Measurements from ENCODE around the gene POLR2E. TPM values are rescaled to one million over a fixed set of nuclear protein-coding genes. Genes with fewer than 3 reads are reported as not detected.

The POLR2E gene
- polyA plus RNA-seq, 1 of the 3 experiments (the other 2 are of a cell fraction): 283 TPM

- TF ChIP-seq CTCF (IDR thresholded peaks at IDR 0.05): no peak
- no peak for TF ChIP-seq EP300 (IDR thresholded peaks at IDR 0.05; ENCODE audit: borderline replicate concordance in 1 of 2, low read depth in 1 of 2, low read length in 1 of 2)
- TF ChIP-seq SIN3A (IDR thresholded peaks at IDR 0.05; ENCODE audit: borderline replicate concordance, low read depth, low read length): peak; percentile 76; the same call in 1 of the 2 replicates
Measured at GRCh38 chr19:1094978-1095701, at the start of gene POLR2E (continued).

DNA sequence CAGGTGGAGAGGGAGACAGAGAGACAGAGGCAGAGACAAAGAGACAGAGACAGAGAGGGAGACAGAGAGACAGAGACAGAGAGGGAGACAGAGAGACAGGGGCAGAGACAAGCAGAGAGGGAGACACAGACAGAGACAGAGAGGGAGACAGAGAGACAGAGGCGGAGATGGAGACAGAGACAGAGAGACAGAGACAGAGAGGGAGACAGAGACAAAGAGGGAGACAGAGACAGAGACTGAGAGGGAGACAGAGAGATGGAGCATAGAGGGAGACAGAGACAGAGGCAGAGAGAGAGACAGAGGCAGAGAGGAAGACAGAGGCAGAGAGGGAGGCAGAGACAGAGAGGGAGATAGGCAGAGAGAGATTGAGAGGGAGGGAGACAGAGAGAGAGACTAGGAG is 49.6 kb upstream of the POLR2E start:
- no peak overlapping the region for H3K4me2 ChIP-seq
- H2AFZ ChIP-seq (ENCODE audit: low read depth): no peak overlapping the region
- TF ChIP-seq JUND (IDR thresholded peaks at IDR 0.05) (no peak), TAF1 (IDR thresholded peaks at IDR 0.05; ENCODE audit: borderline replicate concordance, low read depth, low read length) (no peak), PBX3 (IDR thresholded peaks at IDR 0.05) (no peak), USF1 (IDR thresholded peaks at IDR 0.05; ENCODE audit: borderline replicate concordance, low read depth) (no peak)
- TF ChIP-seq, protein P1, sequence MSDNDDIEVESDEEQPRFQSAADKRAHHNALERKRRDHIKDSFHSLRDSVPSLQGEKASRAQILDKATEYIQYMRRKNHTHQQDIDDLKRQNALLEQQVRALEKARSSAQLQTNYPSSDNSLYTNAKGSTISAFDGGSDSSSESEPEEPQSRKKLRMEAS (IDR thresholded peaks at IDR 0.05; ENCODE audit: low read depth): no peak
- H4K20me1 ChIP-seq (ENCODE audit: insufficient read depth): no peaks in the 10 kb centered on the region
- ChIA-PET POLR2A (no interaction called here), CTCF (no interaction called here)
- no peaks in the 10 kb centered on the region for H3K27me3 ChIP-seq (ENCODE audit: insufficient read depth)
- no peak for DNase-seq
- no peak overlapping the region for H3K9ac ChIP-seq
- no peaks in the 10 kb centered on the region for H3K9me3 ChIP-seq
- WGBS (ENCODE audit: low lambda C conversion rate): 97% methylated on average over 1 of the region's 1 CpG
- no peak overlapping the region for H3K4me3 ChIP-seq (ENCODE audit: low read depth in 2 of 2, low read length in 1 of 2)
- no peaks in the 10 kb centered on the region; the same call in 1 of the 2 replicates for H3K79me2 ChIP-seq (ENCODE audit: insufficient read depth)
- H3K36me3 ChIP-seq (replicated peaks in 1 of 2; ENCODE audit: control insufficient read depth in 1 of 2, insufficient read depth in 2 of 2, low read length in 1 of 2): peaks cover 4 to 10% of the 10 kb centered on the region in 2 experiments
- no peaks in the 10 kb centered on the region for H3K9me2 ChIP-seq
- peaks cover 3% of the 10 kb centered on the region for H3F3A ChIP-seq (replicated peaks; ENCODE audit: insufficient read depth)
- H3K27ac ChIP-seq (ENCODE audit: low read depth in 2 of 2, low read length in 1 of 2): no peak overlapping the region
- H3K4me1 ChIP-seq (ENCODE audit: control insufficient read depth in 1 of 2, insufficient read depth in 2 of 2, low read depth in 1 of 2, low read length in 1 of 2): no peaks in the 10 kb centered on the region

- Histone ChIP-seq H2AFZ (ENCODE audit: low read depth) (no peak overlapping the region), H3K9me3 (no peaks in the 10 kb centered on the region), H3F3A (replicated peaks; ENCODE audit: insufficient read depth) (peaks cover 6% of the 10 kb centered on the region), H3K9me2 (no peaks in the 10 kb centered on the region), H3K4me2 (no peak overlapping the region), H3K4me1 (ENCODE audit: control insufficient read depth in 1 of 2, insufficient read depth in 2 of 2, low read depth in 1 of 2, low read length in 1 of 2) (no peaks in the 10 kb centered on the region), H3K9ac (no peak overlapping the region), H3K79me2 (ENCODE audit: insufficient read depth) (no peaks in the 10 kb centered on the region; the same call in 1 of the 2 replicates), H3K27me3 (ENCODE audit: insufficient read depth) (no peaks in the 10 kb centered on the region), H3K4me3 (ENCODE audit: low read depth in 2 of 2, low read length in 1 of 2) (no peak overlapping the region), H4K20me1 (ENCODE audit: insufficient read depth) (no peaks in the 10 kb centered on the region), H3K27ac (ENCODE audit: low read depth in 2 of 2, low read length in 1 of 2) (no peak overlapping the region), H3K36me3 (replicated peaks in 1 of 2; ENCODE audit: control insufficient read depth in 1 of 2, insufficient read depth in 2 of 2, low read length in 1 of 2) (peaks cover 4 to 10% of the 10 kb centered on the region in 2 experiments)
- DNase-seq: no peak
- ChIA-PET POLR2A (no interaction called here), CTCF (interaction anchor here (1.0 kb wide), 1 partner anchor 30 kb away, joined by 3 read pairs; no protein-coding TSS in a partner anchor)
- WGBS (ENCODE audit: low lambda C conversion rate): 93% methylated on average over 18 of the region's 33 CpGs
- TF ChIP-seq MEF2A (IDR thresholded peaks at IDR 0.05; ENCODE audit: borderline replicate concordance, low read depth) (no peak), CTCF (IDR thresholded peaks at IDR 0.05) (no peak), RXRA (IDR thresholded peaks at IDR 0.05; ENCODE audit: borderline replicate concordance, low read depth) (no peak), NFIC (IDR thresholded peaks at IDR 0.05; ENCODE audit: borderline replicate concordance) (no peak), RFX5 (IDR thresholded peaks at IDR 0.05; ENCODE audit: low read length) (no peak), FOSL2 (IDR thresholded peaks at IDR 0.05; ENCODE audit: borderline replicate concordance, low read depth) (no peak), USF2 (IDR thresholded peaks at IDR 0.05; ENCODE audit: borderline replicate concordance, low read depth, low read length) (no peak)
Measured at GRCh38 chr19:1143828-1144399, 48.7 kb upstream of the POLR2E start.
